ENCODE results near the gene PLCL2. TPM values are rescaled to one million over a fixed set of nuclear protein-coding genes. Genes with fewer than 3 reads are reported as not detected.
"Not testable (repeated sequence)": the region's sequence is repeated elsewhere in the genome, so short reads cannot be mapped to it uniquely, and the experiment has no call there.

PLCL2 gene
- polyA plus RNA-seq, 1 donor from 2014 or later: 43.4 TPM

DNA sequence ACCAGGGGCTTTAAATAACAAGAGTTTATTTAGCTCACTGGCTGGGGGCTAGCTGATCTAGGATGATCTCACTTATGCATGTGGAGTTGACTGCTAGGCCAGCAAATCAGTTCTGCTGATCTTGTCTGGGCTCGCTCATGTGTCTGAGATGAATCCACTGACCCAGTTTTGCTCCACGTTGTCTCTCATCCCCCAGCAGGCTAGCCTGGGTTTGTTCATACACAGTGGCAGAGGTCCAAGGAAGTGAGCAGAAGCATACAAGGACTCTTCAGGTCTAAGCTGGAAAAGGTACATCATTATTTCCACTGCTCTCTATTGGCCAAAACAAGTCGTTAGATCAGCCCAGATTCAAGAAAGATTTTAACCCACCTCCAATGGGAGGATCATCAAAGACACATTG, 238.0 kb downstream of the PLCL2 start:
- Mint-ChIP-seq H3K4me3 (no peak overlapping the region), H3K36me3 (peaks cover 5% of the 10 kb centered on the region), H3K4me1 (no peaks in the 10 kb centered on the region), H3K9me3 (peaks cover 0 to 11% (median 2%) of the 10 kb centered on the region in 3 donors), H3K27ac (no peak overlapping the region), H3K27me3 (no peaks in the 10 kb centered on the region)

DNA sequence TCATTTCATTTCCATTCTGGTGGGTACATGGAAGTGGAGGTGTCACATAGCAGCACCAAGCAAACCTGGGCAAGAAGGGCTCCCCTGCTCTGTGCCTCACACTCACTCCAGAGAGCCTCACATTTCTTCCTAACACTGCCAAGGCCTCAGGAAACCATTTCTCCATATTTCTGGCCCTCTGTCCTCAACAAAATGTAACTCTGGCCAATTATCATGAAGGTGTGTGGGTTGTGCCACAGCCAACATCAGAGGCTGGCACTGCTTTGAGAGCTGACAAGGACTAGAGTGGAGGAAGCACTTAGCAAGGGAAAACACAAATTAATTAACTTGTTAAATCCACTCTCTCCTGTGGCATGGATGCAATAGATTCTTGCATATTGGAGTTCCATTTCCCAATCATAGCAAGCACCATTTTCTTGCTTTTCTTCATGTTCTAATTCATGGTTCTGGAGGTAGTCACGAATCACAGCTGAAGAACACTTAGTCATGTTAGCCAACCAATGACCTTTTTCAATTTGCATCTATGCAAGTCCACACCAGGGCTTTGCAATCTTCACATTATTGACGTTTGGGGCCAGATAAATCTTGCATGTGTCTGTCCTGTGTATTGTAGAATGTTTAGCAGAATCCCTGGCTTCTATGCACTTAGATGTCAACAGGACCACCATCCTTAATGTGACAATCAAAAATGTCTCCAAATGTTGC, 241.1 kb downstream of the PLCL2 start:
- peaks cover 0 to 20% (median 2%) of the 10 kb centered on the region in 3 donors for H3K9me3 Mint-ChIP-seq
- H3K4me3 Mint-ChIP-seq: no peak overlapping the region
- H3K4me1 Mint-ChIP-seq: no peaks in the 10 kb centered on the region
- H3K27me3 Mint-ChIP-seq: no peaks in the 10 kb centered on the region
- peaks cover 5% of the 10 kb centered on the region for H3K36me3 Mint-ChIP-seq
- peak overlapping the region in 1 of 3 donors; percentile 65 for H3K27ac Mint-ChIP-seq

GRCh38 chr3:17128671-17129070, 243.9 kb downstream of the PLCL2 start:
- not testable (repeated sequence) for H3K36me3 Mint-ChIP-seq, H3K27me3 Mint-ChIP-seq, H3K4me1 Mint-ChIP-seq, H3K27ac Mint-ChIP-seq, H3K4me3 Mint-ChIP-seq
- H3K9me3 Mint-ChIP-seq: peaks cover 0 to 15% (median 2%) of the 10 kb centered on the region in 3 donors

GRCh38 chr3:17129556-17129955, 244.8 kb downstream of the PLCL2 start:
- Mint-ChIP-seq H3K4me3 (no peak overlapping the region), H3K36me3 (peaks cover 2% of the 10 kb centered on the region), H3K27me3 (no peaks in the 10 kb centered on the region), H3K27ac (no peak overlapping the region), H3K4me1 (no peaks in the 10 kb centered on the region), H3K9me3 (peaks cover 0 to 15% (median 2%) of the 10 kb centered on the region in 3 donors)

DNA sequence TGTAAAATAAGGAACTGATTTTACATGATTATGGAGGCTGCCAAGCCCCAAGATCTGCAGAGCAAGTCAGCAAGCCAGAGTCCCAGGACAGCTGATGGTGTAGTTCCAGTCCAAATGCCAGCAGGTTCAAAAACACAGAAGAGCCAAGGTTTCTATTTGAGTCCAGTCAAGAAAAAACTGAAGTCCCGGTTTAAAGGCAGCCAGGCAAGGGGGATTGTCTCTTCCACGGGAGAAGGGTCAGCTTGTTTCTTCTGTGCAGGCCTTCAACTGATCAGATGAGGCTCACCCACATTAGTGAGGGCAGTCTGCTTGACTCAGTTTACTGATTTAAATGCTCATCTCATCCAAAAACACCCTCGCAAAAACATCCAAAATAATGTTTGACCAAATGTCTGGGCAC, 246.2 kb downstream of the PLCL2 start:
- H3K9me3 Mint-ChIP-seq: peaks cover 0 to 15% (median 2%) of the 10 kb centered on the region in 3 donors
- no peak overlapping the region for H3K4me3 Mint-ChIP-seq
- H3K36me3 Mint-ChIP-seq: peaks cover 2% of the 10 kb centered on the region
- H3K27ac Mint-ChIP-seq: no peak overlapping the region
- no peaks in the 10 kb centered on the region for H3K4me1 Mint-ChIP-seq
- no peaks in the 10 kb centered on the region for H3K27me3 Mint-ChIP-seq

DNA sequence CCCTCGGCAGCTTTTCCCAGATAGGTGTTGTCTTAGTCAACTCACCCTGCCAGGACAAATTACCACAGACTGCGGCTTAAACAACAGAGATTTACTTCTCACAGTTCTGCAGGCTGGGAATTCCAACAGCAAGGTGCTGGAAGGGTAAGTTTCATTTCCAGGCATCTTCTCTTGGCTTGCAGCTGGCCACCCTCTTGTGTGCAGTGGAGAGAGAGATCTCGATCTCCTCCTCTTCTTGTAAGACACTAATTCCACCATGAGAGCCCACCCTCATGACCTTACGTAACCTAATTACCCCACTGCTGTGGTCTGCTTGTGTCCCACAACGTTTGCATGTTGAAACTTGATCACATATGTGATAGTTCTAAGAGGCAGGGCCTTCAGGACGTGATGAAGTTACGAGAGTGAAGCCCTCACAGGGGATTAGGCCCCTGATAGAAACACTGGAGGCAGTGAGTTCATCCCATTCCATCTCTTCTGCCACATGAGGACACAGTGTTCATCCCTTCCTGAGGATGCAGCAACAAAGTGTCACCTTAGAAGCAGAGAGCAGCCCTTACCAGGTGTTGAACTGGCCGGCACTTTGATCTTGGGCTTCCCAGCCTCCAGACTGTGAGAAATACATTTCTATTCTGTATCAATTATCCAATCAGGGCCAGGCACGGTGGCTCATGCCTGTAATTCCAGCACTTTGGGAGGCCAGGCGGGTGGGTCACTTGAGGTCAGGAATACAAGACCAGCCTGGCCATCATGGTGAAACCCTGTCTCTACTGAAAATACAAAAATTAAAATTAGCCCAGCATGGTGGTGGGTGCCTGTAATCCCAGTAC, 247.7 kb downstream of the PLCL2 start:
- no peak overlapping the region for H3K4me3 Mint-ChIP-seq
- no peaks in the 10 kb centered on the region for H3K36me3 Mint-ChIP-seq
- H3K27ac Mint-ChIP-seq: peak overlapping the region in 1 of 3 donors; percentile 50
- peaks cover 0 to 11% (median 2%) of the 10 kb centered on the region in 3 donors for H3K9me3 Mint-ChIP-seq
- H3K27me3 Mint-ChIP-seq: no peaks in the 10 kb centered on the region
- H3K4me1 Mint-ChIP-seq: no peaks in the 10 kb centered on the region

DNA sequence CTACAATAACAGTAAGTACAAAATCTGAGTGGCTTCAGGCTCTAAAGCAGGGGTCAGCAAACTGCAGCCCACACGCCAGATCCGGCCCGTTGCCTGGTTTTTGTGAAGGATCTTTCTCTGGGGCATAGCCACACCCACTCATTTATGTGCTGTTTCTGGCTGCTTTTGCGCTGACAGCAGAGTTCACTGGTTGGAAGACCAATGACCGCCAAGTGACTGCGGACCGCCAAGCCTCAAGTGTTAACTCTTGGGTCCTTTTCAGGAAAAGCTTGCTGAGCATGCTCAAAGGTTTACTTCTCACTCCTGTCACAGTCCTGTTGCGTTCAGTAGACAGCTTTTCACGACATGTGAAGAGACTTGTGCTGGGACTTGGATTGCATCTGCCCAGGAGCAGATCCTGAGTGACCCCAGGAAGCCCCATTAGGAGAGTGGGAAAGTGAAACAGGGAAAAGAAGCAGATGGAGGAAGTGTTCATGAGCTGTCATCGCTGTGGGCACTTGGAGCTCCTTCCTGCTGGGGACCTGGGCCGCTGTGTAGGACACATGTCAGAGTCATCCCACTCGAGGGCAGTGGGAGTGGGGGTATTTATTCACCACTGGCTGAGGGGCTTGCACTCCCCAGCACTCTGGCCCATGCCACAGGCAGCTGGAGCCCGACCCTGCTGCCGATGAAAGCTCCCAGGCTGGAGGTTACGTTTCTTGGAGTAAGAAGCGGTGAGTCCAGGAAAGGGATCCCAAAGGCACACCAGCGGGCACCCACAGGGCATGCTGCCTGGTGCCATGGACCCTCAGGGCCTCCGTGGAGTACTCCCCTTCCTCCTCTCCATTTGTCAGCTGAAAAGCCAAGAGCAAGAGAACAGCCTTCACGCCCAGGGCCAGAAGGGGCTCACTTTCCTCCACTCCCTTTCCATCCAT, 249.1 kb downstream of the PLCL2 start:
- Mint-ChIP-seq H3K27ac (no peak overlapping the region), H3K36me3 (no peaks in the 10 kb centered on the region), H3K4me3 (no peak overlapping the region), H3K27me3 (peaks cover 3% of the 10 kb centered on the region), H3K9me3 (no peaks in the 10 kb centered on the region), H3K4me1 (no peaks in the 10 kb centered on the region)

DNA sequence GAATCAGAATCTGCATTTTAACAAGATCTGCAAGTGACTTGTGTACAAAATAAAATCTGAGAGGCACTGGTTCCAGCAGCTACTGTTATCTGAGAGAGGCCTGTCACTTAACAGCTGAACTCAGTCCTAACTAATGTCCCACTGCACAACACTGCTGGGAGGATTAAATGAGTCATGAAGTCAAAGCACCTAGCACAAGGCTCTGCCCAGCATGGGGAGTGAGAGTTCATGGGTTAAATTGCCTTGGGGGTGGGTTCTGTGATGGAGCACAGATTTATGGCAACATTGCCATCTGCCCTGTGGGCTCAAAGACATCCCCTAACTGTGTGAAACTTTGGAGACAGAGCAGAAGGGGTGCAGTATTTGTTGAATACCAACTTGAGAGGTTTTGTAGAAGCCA, 250.9 kb downstream of the PLCL2 start:
- peaks cover 3% of the 10 kb centered on the region for H3K27me3 Mint-ChIP-seq
- H3K4me1 Mint-ChIP-seq: peaks cover 0 to 2% (median 0%) of the 10 kb centered on the region in 3 donors
- no peak overlapping the region for H3K4me3 Mint-ChIP-seq
- no peaks in the 10 kb centered on the region for H3K9me3 Mint-ChIP-seq
- no peaks in the 10 kb centered on the region for H3K36me3 Mint-ChIP-seq
- H3K27ac Mint-ChIP-seq: no peak overlapping the region

- Mint-ChIP-seq H3K4me1 (peaks cover 0 to 2% (median 0%) of the 10 kb centered on the region in 3 donors), H3K36me3 (no peaks in the 10 kb centered on the region), H3K27ac (no peak overlapping the region), H3K4me3 (no peak overlapping the region), H3K9me3 (no peaks in the 10 kb centered on the region), H3K27me3 (peaks cover 3% of the 10 kb centered on the region)
These were observed 251.5 kb downstream of the PLCL2 start for GRCh38 chr3:17136136-17136721.

DNA sequence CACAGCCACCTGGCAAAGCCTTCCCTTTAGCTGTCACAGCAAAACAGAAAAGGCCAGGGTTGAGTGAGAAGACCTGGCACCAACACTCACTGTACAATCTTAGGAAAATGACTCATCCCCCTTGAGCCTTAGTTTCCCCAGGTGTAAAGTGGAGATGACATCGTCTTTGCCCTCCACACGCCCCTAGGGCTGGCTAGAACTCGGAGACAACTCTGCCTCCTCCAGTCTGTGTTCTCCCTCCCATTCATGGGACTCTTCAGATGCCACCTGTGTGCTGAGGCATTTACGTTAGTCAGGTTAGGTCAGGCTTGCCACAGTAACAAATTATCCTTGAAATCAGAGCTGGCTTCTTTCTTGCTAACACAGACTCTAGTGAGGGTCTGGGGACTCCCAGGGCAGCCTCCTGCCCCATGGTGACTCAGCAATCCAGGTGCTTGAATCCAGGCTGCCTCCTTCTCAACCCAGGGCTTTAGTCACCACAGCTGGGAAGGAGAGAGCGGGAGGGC, 252.6 kb downstream of the PLCL2 start:
- H3K4me1 Mint-ChIP-seq: peaks cover 0 to 2% (median 0%) of the 10 kb centered on the region in 3 donors
- no peak overlapping the region for H3K27ac Mint-ChIP-seq
- no peaks in the 10 kb centered on the region for H3K36me3 Mint-ChIP-seq
- peaks cover 3% of the 10 kb centered on the region for H3K27me3 Mint-ChIP-seq
- no peak overlapping the region for H3K4me3 Mint-ChIP-seq
- no peaks in the 10 kb centered on the region for H3K9me3 Mint-ChIP-seq

GRCh38 chr3:17138246-17139039, 253.7 kb downstream of the PLCL2 start:
- Mint-ChIP-seq H3K27me3 (peaks cover 3% of the 10 kb centered on the region), H3K4me3 (no peak overlapping the region), H3K9me3 (no peaks in the 10 kb centered on the region), H3K27ac (no peak overlapping the region), H3K4me1 (peaks cover 0 to 2% (median 0%) of the 10 kb centered on the region in 3 donors), H3K36me3 (no peaks in the 10 kb centered on the region)

Measured in IgD-negative memory B cell (primary cell).